NCI-H774 (cell line): ENCODE results near the gene CSRP1.

Source experiments
- DNase-seq: peaks from one replicate; lab custom pipeline; 2025; lab: John Stamatoyannopoulos, UW

Gene CSRP1

DNA sequence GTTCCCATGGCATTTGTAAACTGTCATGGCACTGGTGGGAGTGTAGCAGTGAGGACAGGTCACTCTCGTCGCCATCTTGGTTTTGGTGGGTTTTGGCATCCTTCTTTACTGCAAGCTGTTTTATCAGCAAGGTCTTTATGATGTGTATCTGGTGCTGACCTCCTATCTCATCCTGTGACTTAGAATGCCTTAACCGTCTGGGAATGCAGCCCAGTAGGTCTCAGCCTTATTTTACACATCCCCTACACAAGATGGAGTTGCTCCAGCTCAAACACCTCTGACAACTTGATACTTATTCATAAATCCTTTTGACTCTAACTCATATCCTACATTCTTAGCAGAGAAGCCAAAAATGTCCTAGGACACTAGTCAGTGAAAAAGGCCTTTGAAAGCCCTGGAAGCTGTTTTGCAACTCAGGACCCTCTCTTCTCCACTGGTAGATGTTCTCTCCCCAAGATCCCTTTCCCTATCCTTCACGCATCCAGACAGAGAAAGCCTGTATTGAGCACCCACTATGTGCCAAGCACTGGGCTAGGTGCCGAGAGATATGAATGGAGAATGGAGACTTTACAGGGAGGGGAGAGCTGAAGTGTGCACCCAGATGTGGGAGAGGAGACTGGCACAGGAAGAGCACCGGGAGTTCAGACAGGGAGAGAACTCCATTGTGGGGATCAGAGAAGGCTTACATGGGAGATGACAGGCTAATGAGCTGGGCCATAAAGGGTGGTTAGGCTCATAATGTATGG is 6.7 kb upstream of the CSRP1 start:
- no peak for DNase-seq

GRCh38 chr1:201511941-201512539 is 5.1 kb upstream of the CSRP1 start:
- DNase-seq: no peak

DNA sequence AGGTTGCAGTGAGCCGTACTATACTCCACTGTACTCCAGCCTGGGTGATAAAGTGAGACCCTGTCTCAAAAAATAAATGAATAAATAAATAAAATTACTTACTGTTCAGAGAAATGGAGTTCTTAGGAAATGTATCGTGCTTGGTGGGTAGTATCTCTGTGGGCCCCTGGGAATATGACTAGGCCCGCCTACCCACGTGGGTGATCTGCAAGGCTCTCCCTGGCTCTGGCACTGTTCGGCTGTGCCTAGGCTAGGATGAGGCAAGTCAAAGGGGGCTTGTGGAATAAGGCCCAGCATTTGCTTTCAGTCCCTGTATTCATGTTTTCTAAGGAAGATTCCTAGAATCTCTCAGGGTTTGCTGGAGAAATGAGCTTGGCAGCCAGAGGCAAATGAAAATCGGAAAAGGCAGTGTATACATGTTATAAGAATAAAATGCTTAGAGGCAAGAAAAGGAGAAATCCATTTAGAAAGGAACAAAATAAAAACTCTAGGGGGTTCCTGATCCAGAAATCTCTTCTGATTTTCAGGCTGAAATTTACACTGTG is 4.5 kb upstream of the CSRP1 start:
- no peak for DNase-seq

GRCh38 chr1:201510734-201511133 is 3.8 kb upstream of the CSRP1 start:
- DNase-seq: no peak

DNA sequence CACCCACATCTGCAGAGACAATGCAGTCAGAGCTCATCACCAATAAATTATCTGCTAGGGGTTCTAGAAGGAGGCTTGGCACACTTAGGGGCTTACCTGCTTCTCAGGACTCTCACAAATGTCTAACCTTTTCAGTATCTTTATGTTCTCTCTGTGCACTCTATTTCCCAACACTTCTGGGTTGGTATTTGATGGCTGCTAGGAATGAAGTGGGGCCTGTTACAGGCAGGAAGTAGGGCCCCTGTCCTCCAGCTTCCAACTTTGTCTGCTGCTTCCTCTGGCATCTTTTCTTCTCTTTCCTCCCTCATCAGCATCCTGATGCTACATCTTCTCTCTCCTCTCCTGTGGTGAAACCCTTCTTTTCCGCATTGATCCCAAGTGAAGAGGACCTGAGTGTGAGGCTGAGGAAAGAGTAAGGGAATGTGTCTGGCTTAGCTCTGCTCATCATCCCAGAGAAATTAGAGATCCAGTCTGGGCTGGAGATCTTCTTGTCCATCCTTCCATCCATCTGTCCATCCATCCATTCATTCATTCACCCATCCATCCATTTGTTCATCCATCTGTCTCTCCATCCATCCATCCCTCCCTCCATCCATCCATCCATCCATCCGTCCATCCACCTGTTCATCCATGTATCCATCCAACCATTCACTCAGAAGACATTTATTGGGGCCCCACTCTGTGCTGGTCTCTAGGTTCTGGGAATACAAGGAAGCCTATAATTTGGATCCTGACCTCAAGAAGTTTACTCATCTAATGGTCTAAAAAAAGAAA is 2.9 kb upstream of the CSRP1 start:
- no peak for DNase-seq

DNA sequence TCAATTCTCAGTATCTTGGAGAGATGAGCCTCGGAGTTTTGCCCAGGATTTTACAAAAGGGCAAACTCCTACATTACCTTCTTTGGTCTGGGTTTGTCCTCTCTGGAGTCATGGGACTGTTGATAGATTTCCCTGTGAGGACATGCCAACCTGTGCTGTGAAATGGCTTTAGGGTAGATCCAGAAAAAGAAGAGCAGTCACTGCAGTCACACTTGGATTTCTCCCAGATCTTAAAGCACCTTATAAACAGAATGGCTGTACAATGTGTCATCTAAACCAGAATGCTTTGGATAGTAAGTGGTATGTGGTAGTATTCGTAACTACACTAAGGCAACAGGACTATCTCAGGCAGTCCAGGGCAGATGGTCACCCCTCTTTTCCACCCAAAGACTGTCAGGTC is 1.9 kb upstream of the CSRP1 start:
- no peak for DNase-seq

- no peak for DNase-seq
These were observed 395 bp upstream of the CSRP1 start for GRCh38 chr1:201507360-201507675.

GRCh38 chr1:201506092-201506491 is 831 bp downstream of the CSRP1 start:
- DNase-seq: no peak

DNA sequence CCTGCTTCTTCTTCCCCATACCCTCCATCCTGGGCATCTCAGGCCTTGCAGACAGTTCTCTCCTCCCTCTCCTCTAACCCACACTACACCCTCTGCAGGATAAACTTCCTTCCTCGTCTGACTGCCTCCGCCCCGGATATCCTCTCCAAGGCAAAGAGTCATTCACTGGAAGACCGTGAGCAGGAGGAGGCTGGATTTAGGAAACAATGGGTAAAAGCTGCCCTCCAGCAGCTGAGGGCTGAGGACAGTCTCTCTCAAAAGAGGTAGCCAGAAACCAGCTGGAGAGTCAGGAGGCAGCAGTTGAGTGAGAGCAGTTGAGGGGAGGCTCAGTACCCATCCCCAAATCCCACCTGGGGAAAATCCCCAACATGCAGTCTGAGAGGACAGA is 1.4 kb downstream of the CSRP1 start:
- peak; percentile 45 for DNase-seq

DNA sequence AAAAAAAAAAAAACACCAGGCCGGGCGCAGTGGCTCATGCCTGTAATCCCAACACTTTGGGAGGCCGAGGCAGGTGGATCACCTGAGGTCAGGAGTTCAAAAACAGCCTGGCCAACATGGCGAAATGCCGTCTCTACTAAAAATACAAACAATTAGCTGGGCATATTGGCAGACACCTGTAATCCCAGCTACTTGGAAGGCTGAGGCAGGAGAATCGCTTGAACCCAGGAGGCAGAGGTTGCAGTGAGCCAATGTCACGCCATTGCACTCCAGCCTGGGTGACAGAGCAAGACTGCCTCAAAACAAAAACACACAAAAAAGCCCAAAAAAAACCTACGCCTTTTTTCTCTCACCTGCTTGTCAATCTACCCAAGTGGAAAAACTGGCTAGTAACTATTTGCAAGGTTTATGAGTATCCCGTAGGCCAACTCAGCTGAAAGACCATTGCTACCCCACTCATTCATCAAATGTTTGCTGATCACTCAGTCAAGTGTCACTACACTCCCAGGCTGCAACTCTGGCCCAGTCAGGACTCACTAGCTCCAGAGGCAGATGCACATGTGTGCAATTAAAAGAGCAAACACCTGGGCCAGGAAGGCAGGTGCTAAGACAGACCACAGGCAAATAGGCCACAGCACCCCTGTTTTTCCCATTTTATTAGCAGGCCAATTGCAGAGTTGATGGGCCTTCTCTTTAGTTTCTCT is 2.0 kb downstream of the CSRP1 start:
- DNase-seq: peak; percentile 65

DNA sequence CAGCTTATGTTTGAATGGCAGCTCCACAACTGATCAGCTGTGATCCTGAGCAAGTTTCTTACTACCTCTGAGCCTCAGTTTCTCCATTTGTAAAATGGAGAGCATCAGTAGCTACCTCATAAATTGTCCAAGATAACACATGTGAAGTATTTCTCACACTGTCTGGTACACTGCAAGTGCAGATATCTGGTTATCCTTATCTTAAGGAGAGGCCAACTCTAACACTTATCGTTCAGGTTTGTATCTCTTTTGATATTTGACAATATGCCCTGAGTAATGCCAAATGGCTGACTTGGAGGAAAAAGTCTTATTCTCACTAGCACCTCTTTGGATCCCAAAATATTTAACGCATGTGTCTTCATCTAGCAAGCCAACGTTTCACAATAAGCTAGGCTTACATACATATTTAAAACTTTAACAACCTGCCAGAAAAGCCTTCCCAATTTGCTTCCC is 2.7 kb downstream of the CSRP1 start:
- DNase-seq: no peak

DNA sequence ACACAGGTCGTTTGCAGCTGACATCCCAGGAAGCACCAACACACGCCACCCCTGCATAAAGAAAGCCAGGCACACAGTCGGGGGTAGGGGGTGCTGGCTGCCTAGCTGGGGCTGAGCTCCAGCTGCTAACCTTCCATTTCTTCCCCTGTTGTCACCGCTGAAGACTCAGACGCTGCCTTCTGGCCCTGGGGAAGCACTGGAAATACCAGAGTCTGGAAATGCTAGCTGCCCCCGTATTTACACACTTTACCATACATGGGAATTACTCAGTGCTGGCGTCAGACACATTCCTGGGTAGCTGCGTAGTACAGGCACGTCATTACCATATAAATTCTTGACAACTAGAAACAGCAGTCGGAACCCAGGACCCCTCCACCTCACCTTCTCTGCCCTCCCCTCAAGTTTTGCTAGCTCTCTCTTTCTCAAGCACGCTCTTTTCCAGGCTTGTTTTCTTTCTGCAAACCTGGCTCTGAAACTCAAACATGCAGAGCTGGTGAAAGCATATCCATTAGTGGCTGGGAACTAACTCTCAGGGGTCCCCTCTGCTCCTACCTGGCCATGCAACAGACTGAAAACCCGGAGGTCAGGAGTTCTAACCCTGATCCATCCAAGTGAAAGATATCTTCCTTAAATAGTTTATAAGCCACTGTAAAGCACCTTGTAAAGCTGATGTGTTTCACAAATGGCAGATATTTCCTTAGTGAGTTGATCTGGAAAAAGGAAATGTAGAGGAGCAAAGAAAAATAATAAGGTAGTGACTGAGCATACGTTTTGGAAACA is 3.3 kb downstream of the CSRP1 start:
- DNase-seq: no peak

- no peak for DNase-seq
These were observed 4.4 kb downstream of the CSRP1 start for GRCh38 chr1:201502511-201502857.

DNA sequence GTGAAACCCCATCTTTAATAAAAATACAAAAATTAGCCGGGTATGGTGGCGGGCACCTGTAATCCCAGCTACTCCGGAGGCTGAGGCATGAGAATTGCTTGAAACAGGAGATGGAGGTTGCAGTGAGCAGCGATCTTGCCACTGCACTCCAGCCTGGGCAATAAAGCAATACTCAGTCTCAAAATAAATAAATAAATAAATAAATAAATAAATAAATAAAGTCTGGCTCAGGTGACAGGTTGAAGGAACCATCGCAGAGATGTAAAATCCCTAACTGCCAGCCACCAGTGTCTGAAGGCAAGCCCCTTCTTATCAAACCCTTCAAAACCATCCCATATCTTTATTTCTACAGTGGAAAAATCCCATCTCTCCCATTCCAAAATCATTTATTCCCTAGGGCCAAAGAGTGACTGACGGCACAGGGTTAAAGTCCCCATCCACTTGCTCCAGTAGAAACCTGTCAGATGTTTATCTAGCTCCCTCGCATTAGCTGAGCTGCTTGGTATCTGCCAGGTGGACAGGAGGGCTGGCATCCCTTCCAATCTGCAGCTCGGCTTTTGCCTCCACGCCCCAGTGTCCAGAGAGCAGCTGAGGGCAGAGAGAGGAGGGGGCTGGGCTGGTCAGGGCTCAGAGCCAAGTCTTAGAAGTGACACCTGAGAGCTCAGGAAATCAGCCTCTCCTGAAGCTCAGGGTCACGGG is 5.0 kb downstream of the CSRP1 start:
- peak; percentile 45 for DNase-seq

- DNase-seq: no peak
These were observed 5.8 kb downstream of the CSRP1 start for GRCh38 chr1:201501144-201501543.

- DNase-seq: no peak
These were observed 6.2 kb downstream of the CSRP1 start for GRCh38 chr1:201500670-201501120.

GRCh38 chr1:201499795-201500669 is 6.9 kb downstream of the CSRP1 start:
- DNase-seq: no peak

GRCh38 chr1:201499191-201499590 is 7.7 kb downstream of the CSRP1 start:
- DNase-seq: no peak

GRCh38 chr1:201498621-201499020 is 8.3 kb downstream of the CSRP1 start:
- no peak for DNase-seq

GRCh38 chr1:201497935-201498509 is 8.9 kb downstream of the CSRP1 start:
- no peak for DNase-seq
